PC-3 (cell line): Measurements from ENCODE around the gene PTPN12.

Experiments
- EZH2 ChIP-seq: fragments of 300-600 bp; sonication (generic); IDR thresholded peaks from one replicate; pipeline ENCODE4 v1.6.1; 2017; ENCODE audit warnings: antibody characterized with exemption, mild to moderate bottlenecking, low read length; ENCODE audit not compliant: unreplicated experiment
- EZH2phosphoT487 ChIP-seq: fragments of 300-600 bp; sonication (generic); IDR thresholded peaks from 2 replicates; pipeline ENCODE4 v1.6.1; 2018; ENCODE audit warnings: mild to moderate bottlenecking, antibody characterized with exemption, low read length, borderline replicate concordance
- TF ChIP-seq, protein P1 (sequence below): fragments of 300-600 bp; sonication (generic); conservative IDR thresholded peaks from 2 replicates; pipeline ENCODE4 v1.5.1; 2017; ENCODE audit warnings: antibody characterized with exemption, low read depth, mild to moderate bottlenecking, low read length

DNA sequence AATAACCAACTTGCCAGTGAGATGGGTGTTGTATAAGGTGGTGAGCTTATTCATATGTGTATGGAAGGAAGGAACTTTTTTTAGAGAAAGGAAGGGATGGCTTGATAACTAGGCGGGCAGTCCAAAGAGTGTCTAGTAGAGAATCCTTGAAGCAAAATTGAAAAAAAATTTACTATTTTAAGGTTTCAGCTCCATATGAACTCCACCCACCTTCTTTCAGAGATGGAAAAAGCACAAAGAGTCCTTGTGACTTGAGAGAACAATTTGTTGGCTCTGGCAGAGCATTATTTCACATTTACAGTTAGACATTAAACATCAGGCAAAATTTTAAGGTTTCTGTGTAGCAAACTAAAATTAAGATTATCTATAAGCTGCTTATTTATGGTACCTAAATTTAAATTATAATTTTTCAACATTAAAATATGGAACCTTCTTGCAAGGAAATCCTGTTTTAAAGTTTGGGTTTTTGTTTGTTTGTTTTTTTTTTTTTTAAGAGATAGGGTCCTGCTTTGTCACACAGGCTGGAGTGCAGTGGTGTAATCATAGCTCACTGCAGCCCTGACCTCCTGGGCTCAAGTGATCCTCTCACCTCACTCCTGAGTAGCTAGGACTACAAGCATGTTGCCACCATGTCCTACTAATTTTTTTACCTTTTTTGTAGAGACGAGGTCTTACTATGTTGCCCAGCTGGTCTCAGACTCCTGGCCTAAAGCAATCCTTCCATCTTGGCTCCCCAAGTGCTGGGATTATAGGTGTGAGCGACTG is 12.2 kb downstream of the PTPN12 start:
- TF ChIP-seq, protein P1, sequence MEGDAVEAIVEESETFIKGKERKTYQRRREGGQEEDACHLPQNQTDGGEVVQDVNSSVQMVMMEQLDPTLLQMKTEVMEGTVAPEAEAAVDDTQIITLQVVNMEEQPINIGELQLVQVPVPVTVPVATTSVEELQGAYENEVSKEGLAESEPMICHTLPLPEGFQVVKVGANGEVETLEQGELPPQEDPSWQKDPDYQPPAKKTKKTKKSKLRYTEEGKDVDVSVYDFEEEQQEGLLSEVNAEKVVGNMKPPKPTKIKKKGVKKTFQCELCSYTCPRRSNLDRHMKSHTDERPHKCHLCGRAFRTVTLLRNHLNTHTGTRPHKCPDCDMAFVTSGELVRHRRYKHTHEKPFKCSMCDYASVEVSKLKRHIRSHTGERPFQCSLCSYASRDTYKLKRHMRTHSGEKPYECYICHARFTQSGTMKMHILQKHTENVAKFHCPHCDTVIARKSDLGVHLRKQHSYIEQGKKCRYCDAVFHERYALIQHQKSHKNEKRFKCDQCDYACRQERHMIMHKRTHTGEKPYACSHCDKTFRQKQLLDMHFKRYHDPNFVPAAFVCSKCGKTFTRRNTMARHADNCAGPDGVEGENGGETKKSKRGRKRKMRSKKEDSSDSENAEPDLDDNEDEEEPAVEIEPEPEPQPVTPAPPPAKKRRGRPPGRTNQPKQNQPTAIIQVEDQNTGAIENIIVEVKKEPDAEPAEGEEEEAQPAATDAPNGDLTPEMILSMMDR = no peak
- TF ChIP-seq EZH2phosphoT487 (no peak), EZH2 (no peak)
